Measurements from ENCODE around the gene ST6GAL1. TPM values are rescaled to one million over a fixed set of nuclear protein-coding genes. Genes with fewer than 3 reads are reported as not detected.

ST6GAL1 gene
- total and polyA plus RNA-seq, 10 of the 15 experiments (the other 5 are each of a cell fraction or from before 2014, with no cell fraction given) = 74.2 to 248 (median 149) TPM

- TF ChIP-seq TAF1 (IDR thresholded peaks at IDR 0.05; ENCODE audit: borderline replicate concordance, low read depth, low read length) (no peak), RELA (IDR thresholded peaks at IDR 0.05; ENCODE audit: borderline replicate concordance, partially characterized antibody) (no peak), CHD1 (IDR thresholded peaks at IDR 0.05; ENCODE audit: low read depth, low read length) (no peak), EZH2 (IDR thresholded peaks at IDR 0.05; ENCODE audit: borderline replicate concordance, control insufficient read depth, low read depth, low read length) (no peak), ZNF217 (IDR thresholded peaks at IDR 0.05) (no peak), NFIC (IDR thresholded peaks at IDR 0.05; ENCODE audit: low read depth, low read length) (0 out of 2 replicates have a peak, but pooled peaks have one; percentile 15), ZBTB4 (CRISPR knock-in tag; IDR thresholded peaks at IDR 0.05) (no peak), SREBF1 (IDR thresholded peaks at IDR 0.05; ENCODE audit: low read length) (no peak), RBBP5 (conservative IDR thresholded peaks at IDR 0.05) (no peak), EED (IDR thresholded peaks at IDR 0.05; ENCODE audit: low read depth) (no peak), IRF5 (IDR thresholded peaks at IDR 0.05; ENCODE audit: borderline replicate concordance) (no peak)
Observed at GRCh38 chr3:187006864-187007630, 76.7 kb downstream of the ST6GAL1 start (continued).

All from GM12878 (cell line).